GM18951 (cell line): ENCODE results near the gene RNF123.
"Not testable (repeated sequence)": the region's sequence is repeated elsewhere in the genome, so short reads cannot be mapped to it uniquely, and the experiment has no call there.

Source experiments
- POLR2A ChIP-seq: IDR thresholded peaks from 4 replicates; pipeline ENCODE4 v1.6.1; 2011; ENCODE audit warnings: mild to moderate bottlenecking; ENCODE audit not compliant: insufficient read length, insufficient read depth; ENCODE audit errors: extremely low read depth
- in situ Hi-C: fragments of 300-500 bp; cut with MboI; formaldehyde crosslinking; loops from one replicate; pipeline ENCODE4 v1.12.0; 2022; ENCODE audit warnings: low sequenced_read_pairs, mixed read lengths, inconsistent platforms; ENCODE audit not compliant: unreplicated experiment

RNF123 gene

DNA sequence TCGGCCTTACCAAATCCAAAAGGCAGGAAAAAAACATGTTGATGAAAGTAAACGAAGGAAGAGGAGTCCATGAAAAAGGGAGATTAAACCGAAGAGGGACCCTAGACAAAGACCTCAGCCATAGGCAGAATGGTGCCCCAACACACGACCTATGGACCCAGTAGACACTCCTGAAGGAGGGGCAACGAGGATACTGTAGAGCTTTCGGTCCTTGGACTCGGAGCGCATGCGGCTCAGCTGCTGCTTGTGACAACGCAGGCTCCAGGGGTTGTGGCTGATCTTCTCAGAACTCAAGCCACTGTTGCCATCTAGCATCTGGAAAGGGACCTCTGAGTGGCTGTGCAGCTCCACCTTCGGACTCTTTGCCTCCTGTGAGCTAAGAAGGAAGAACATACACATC is 43.2 kb downstream of the RNF123 start:
- TF ChIP-seq POLR2A, result no peak
- in situ Hi-C loops, result no loop called here

- TF ChIP-seq POLR2A, result no peak
- in situ Hi-C loops, result no loop called here
Observed at GRCh38 chr3:49733551-49733950, 44.2 kb downstream of the RNF123 start.

DNA sequence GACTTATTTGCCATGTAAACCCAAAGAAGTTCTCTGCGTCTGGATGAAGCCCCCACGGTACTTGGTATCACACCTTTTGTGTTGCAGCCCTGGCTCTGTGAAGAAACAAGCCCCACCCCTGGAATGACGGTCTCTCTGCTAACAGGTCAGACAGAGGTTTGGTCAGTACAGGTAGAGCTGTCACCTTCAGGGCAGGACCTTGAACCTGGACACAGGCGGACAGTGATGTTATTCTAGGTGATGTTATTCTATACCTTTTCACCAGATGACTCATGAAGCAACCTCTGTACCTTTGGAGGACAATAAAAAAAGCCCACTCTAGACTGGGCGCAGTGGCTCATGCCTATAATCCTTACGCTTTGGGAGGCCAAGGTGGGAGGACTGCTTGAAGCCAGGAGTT is 45.4 kb downstream of the RNF123 start:
- in situ Hi-C loops, result no loop called here
- TF ChIP-seq POLR2A, result no peak

- in situ Hi-C loops, result no loop called here
- no peak for TF ChIP-seq POLR2A
Observed at GRCh38 chr3:49738067-49738713, 48.8 kb downstream of the RNF123 start.

DNA sequence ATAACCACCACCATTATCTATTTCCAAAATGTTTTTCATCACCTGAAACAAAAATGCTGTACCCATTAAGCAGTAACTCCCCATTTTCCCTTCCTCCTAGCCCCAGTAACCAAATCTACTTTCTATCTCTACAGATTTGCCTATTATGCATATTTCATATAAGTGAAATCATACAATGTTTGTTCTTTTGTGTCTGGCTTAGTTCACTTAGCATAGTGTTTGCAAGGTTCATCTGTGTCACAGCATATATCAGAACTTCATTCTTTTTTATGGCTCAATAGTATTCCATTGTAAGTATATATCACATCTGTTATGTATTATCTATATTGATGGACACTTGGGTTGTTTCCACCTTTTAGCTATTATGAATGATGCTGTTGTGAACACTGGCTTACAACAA is 51.1 kb downstream of the RNF123 start:
- no peak for TF ChIP-seq POLR2A
- in situ Hi-C loops, result no loop called here

DNA sequence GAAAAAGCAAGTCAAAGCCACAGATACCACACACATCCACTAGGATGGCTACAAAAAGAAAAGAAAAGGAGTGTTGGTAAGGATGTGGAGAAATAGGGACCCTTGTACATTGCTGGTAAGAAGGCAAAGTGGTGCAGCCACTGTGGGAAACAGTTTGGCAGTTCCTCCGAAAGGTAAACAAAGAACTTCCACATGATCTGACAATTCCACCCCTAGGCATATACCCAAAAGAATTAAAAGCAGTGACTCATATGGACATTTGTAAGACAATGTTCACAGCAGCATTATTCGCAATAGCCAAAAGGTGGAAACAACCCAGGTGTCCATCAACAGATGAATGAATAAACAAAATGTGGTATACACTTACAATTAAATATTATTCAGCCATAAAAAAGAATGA is 56.6 kb downstream of the RNF123 start:
- in situ Hi-C loops, result no loop called here
- TF ChIP-seq POLR2A, result no peak

GRCh38 chr3:49747792-49748480 is 58.6 kb downstream of the RNF123 start:
- in situ Hi-C loops, result no loop called here

GRCh38 chr3:49748874-49749273 is 59.5 kb downstream of the RNF123 start:
- in situ Hi-C loops, result not testable (repeated sequence)

More at GRCh38 chr3:49747792-49748480, 58.6 kb downstream of the RNF123 start:
- TF ChIP-seq POLR2A, result no peak

- in situ Hi-C loops, result no loop called here
- no peak for TF ChIP-seq POLR2A
Observed at GRCh38 chr3:49750056-49750455, 60.7 kb downstream of the RNF123 start.

- TF ChIP-seq POLR2A, result no peak
- in situ Hi-C loops, result no loop called here
Observed at GRCh38 chr3:49751501-49751900, 62.1 kb downstream of the RNF123 start.

DNA sequence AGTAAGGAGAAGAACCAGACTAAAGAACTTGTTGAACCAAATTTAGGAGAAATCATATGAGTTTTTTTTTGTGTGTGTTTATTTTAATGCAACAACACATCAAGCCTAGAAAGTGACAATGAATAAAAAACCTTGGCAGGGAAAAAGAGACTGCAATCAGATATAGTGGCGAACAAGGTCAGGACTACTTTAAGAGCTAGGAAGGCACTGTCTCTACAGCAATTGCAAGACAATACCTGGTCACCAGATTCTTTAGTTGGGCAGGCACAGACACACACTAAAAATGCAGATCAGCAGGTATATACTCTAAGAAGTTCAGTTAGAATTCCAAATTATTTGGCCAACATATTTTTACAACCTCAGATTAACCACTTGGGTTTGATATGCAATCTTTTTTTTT is 65.2 kb downstream of the RNF123 start:
- in situ Hi-C loops, result no loop called here
- TF ChIP-seq POLR2A, result no peak

DNA sequence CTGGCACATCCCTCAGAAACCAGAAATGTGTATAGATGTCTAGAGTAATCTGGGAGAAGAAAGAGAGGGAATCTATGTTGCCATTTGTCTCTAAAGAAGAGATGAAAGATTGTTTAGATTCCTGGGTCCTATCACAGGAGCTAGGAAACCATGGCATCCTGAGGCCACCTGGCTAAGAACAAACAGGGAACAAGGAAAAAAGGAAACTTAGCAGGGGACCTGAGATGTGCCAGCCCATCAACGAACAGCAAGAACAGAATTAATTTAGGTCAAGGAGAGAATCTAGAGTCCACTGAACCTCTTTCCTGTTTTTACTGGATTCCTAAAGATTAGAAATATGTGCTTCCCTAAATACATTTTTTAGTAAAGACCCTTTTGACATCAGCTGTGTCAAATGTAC is 66.7 kb downstream of the RNF123 start:
- no peak for TF ChIP-seq POLR2A
- in situ Hi-C loops, result no loop called here

GRCh38 chr3:49757197-49757596 is 67.8 kb downstream of the RNF123 start:
- TF ChIP-seq POLR2A, result no peak

DNA sequence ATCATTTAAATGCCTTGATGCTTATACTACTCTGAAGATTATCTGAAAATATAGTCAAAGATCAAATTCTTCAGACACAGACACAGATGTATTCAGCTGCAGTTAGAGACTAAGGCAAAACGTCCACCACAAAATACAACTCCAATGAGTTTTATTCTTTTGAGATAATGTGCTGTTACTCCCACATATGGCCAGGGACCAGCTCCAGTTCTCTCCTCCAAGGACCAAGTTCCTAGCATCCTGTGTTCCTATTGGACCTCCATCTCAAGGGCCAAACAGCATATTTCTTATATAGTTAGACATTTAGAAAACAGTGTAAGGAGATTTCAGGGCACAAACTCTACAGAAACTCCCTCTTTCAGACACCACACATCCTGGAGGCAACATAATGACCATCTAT is 69.9 kb downstream of the RNF123 start:
- in situ Hi-C loops, result no loop called here
- no peak for TF ChIP-seq POLR2A

More at GRCh38 chr3:49757197-49757596, 67.8 kb downstream of the RNF123 start:
- in situ Hi-C loops, result no loop called here

DNA sequence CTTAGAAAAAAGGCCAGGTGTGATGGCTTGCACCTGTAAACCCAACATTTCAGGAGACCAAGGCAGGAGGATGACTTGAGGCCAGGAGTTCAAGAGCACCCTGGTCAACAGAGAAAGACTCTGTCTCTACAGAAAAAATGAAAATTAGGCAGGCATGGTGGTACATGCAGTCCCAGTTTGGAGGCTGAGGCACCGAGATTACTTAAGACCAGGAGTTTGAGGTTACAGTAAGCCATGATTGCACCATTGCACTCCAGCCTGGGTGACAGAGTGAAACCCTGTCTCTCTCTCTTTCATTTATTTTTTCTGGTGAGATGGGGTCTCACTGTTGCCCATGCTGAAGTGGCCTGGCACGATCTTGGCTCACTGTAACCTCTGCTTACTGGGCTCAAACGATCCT is 72.3 kb downstream of the RNF123 start:
- no peak for TF ChIP-seq POLR2A
- in situ Hi-C loops, result no loop called here

GRCh38 chr3:49763981-49764380 is 74.6 kb downstream of the RNF123 start:
- in situ Hi-C loops, result no loop called here
- no peak for TF ChIP-seq POLR2A
